DMS 273 (cell line): ENCODE results near the gene NHSL2.

ENCODE experiments used
- DNase-seq: peaks from one replicate; lab custom pipeline; 2025; ENCODE audit not compliant: unreplicated experiment; lab: John Stamatoyannopoulos, UW

Gene NHSL2

GRCh38 chrX:71989768-71990426 lies 79.3 kb downstream of the NHSL2 start:
- DNase-seq, result no peak

- DNase-seq, result no peak
Measured at GRCh38 chrX:71990518-71990917, 79.9 kb downstream of the NHSL2 start.

- no peak for DNase-seq
Measured at GRCh38 chrX:71991164-71991563, 80.5 kb downstream of the NHSL2 start.

GRCh38 chrX:71992711-71993110 lies 82.1 kb downstream of the NHSL2 start:
- DNase-seq, result no peak

- no peak for DNase-seq
Measured at GRCh38 chrX:71993371-71993770, 82.7 kb downstream of the NHSL2 start.

GRCh38 chrX:71994601-71995000 lies 84.0 kb downstream of the NHSL2 start:
- DNase-seq, result no peak

GRCh38 chrX:71995122-71995521 lies 84.5 kb downstream of the NHSL2 start:
- DNase-seq, result no peak

GRCh38 chrX:71996136-71996535 lies 85.5 kb downstream of the NHSL2 start:
- DNase-seq, result peak; percentile 74

GRCh38 chrX:71996826-71997225 lies 86.2 kb downstream of the NHSL2 start:
- DNase-seq, result no peak

GRCh38 chrX:71997320-71997719 lies 86.7 kb downstream of the NHSL2 start:
- no peak for DNase-seq

GRCh38 chrX:71998836-71999509 lies 88.3 kb downstream of the NHSL2 start:
- DNase-seq, result peak; percentile 76

GRCh38 chrX:71999535-71999934 lies 88.9 kb downstream of the NHSL2 start:
- no peak for DNase-seq

GRCh38 chrX:72001471-72001870 lies 90.8 kb downstream of the NHSL2 start:
- DNase-seq, result no peak

GRCh38 chrX:72001906-72002305 lies 91.3 kb downstream of the NHSL2 start:
- no peak for DNase-seq

- DNase-seq, result peak; percentile 57
Measured at GRCh38 chrX:72002875-72003274, 92.2 kb downstream of the NHSL2 start.

GRCh38 chrX:72003811-72004750 lies 93.4 kb downstream of the NHSL2 start:
- peak; percentile 83 for DNase-seq

GRCh38 chrX:72005046-72005445 lies 94.4 kb downstream of the NHSL2 start:
- DNase-seq, result no peak

GRCh38 chrX:72006461-72006860 lies 95.8 kb downstream of the NHSL2 start:
- DNase-seq, result no peak

- no peak for DNase-seq
Measured at GRCh38 chrX:72009731-72010130, 99.1 kb downstream of the NHSL2 start.

- no peak for DNase-seq
Measured at GRCh38 chrX:72011734-72012133, 101.1 kb downstream of the NHSL2 start.

GRCh38 chrX:72015383-72015782 lies 104.7 kb downstream of the NHSL2 start:
- no peak for DNase-seq
